GM21528 (cell line): ENCODE results near the gene NFKBIA.
"Not testable (repeated sequence)": the region's sequence is repeated elsewhere in the genome, so short reads cannot be mapped to it uniquely, and the experiment has no call there.

ENCODE experiments used
- ATAC-seq: cut with Tn5 transposase; IDR thresholded peaks from one replicate; pipeline ENCODE4 v1.9.1; 2021; ENCODE audit warnings: mild to moderate bottlenecking, moderate library complexity; ENCODE audit not compliant: unreplicated experiment, low FRiP score

Gene NFKBIA

GRCh38 chr14:35369701-35370191 lies 34.8 kb downstream of the NFKBIA start:
- ATAC-seq: no peak

GRCh38 chr14:35368583-35369392 lies 35.8 kb downstream of the NFKBIA start:
- no peak for ATAC-seq

GRCh38 chr14:35368139-35368460 lies 36.4 kb downstream of the NFKBIA start:
- no peak for ATAC-seq

- no peak for ATAC-seq
Observed at GRCh38 chr14:35367056-35367372, 37.5 kb downstream of the NFKBIA start.

- ATAC-seq: no peak
Observed at GRCh38 chr14:35366521-35366976, 38.0 kb downstream of the NFKBIA start.

- ATAC-seq: no peak
Observed at GRCh38 chr14:35366056-35366451, 38.5 kb downstream of the NFKBIA start.

GRCh38 chr14:35365130-35366055 lies 39.2 kb downstream of the NFKBIA start:
- no peak for ATAC-seq

GRCh38 chr14:35362911-35363374 lies 41.6 kb downstream of the NFKBIA start:
- ATAC-seq: no peak

- ATAC-seq: no peak
Observed at GRCh38 chr14:35362450-35362849, 42.1 kb downstream of the NFKBIA start.

GRCh38 chr14:35361141-35361480 lies 43.4 kb downstream of the NFKBIA start:
- ATAC-seq: no peak

- ATAC-seq: not testable (repeated sequence)
Observed at GRCh38 chr14:35359655-35360054, 44.9 kb downstream of the NFKBIA start.

GRCh38 chr14:35355981-35356841 lies 48.3 kb downstream of the NFKBIA start:
- no peak for ATAC-seq

GRCh38 chr14:35355235-35355634 lies 49.3 kb downstream of the NFKBIA start:
- not testable (repeated sequence) for ATAC-seq

- no peak for ATAC-seq
Observed at GRCh38 chr14:35353409-35354172, 51.0 kb downstream of the NFKBIA start.

GRCh38 chr14:35352274-35353233 lies 52.0 kb downstream of the NFKBIA start:
- ATAC-seq: no peak

GRCh38 chr14:35351897-35352273 lies 52.7 kb downstream of the NFKBIA start:
- ATAC-seq: no peak
